IMR-90 (cell line): ENCODE data around the gene APOB. TPM values are rescaled to one million over a fixed set of nuclear protein-coding genes. Genes with fewer than 3 reads are reported as not detected.

Source experiments
- ATAC-seq: fragments of 200-7000 bp; cut with Tn5 transposase; 2 replicates; pipeline ENCODE4 v1.9.1; 2020; ENCODE audit warnings: low read depth, mild to moderate bottlenecking, moderate library complexity
- BruUV-seq: library from RNA; stranded (reverse); fragments of 400-500 nt; replicated peaks from 2 replicates; lab custom pipeline; 2021; lab: Mats Ljungman, UMichigan
- CTCF ChIA-PET: fragments of 300-600 bp; formaldehyde crosslinking; extraction: SDS; loops from one replicate; lab custom pipeline; 2021; ENCODE audit warnings: antibody characterized with exemption; lab: Yijun Ruan, JAX
- POLR2A ChIA-PET: fragments of 300-600 bp; sonication (Branson Sonifier 250); formaldehyde crosslinking; loops from one replicate; lab custom pipeline; 2022; ENCODE audit warnings: antibody characterized with exemption; ENCODE audit not compliant: unreplicated experiment; lab: Charles Lee
- DNase-seq: peaks from one replicate; pipeline ENCODE4 v3.0.0; 2013
- H2AFZ ChIP-seq: replicated peaks from 2 replicates; pipeline ENCODE3; 2013; ENCODE audit warnings: low read length, mild to moderate bottlenecking; ENCODE audit not compliant: poor library complexity
- H2AK5ac ChIP-seq: 2 replicates; pipeline ENCODE4 v1.6.1; 2013; ENCODE audit warnings: low read depth, low read length, inconsistent platforms
- H2AK9ac ChIP-seq: replicated peaks from 2 replicates; pipeline ENCODE3; 2013; ENCODE audit warnings: mild to moderate bottlenecking, low read depth, low read length, moderate library complexity; ENCODE audit not compliant: poor library complexity
- H2BK120ac ChIP-seq: 2 replicates; pipeline ENCODE4 v1.6.1; 2013; ENCODE audit warnings: low read depth, low read length, inconsistent platforms
- H2BK15ac ChIP-seq: 3 replicates; pipeline ENCODE4 v1.6.1; 2013; ENCODE audit warnings: low read depth, low read length, inconsistent platforms
- H2BK20ac ChIP-seq: 2 replicates; pipeline ENCODE4 v1.6.1; 2013; ENCODE audit warnings: low read depth, mild to moderate bottlenecking, inconsistent platforms, low read length, moderate library complexity
- H2BK5ac ChIP-seq: 2 replicates; pipeline ENCODE4 v1.6.1; 2013; ENCODE audit warnings: mild to moderate bottlenecking, low read depth, low read length, inconsistent platforms; ENCODE audit not compliant: poor library complexity, severe bottlenecking
- H3K14ac ChIP-seq: replicated peaks from 2 replicates; pipeline ENCODE4 v1.6.1; 2013; ENCODE audit warnings: low read depth, low read length, inconsistent platforms
- H3K18ac ChIP-seq: 2 replicates; pipeline ENCODE4 v1.6.1; 2013; ENCODE audit warnings: low read depth, low read length, control low read depth
- H3K23ac ChIP-seq: 2 replicates; pipeline ENCODE4 v1.6.1; 2013; ENCODE audit warnings: low read depth, low read length, inconsistent platforms
- H3K27ac ChIP-seq: 2 replicates; pipeline ENCODE4 v1.5.1; 2013; ENCODE audit warnings: mild to moderate bottlenecking, control low read depth, low read length; ENCODE audit not compliant: insufficient read depth
- H3K27me3 ChIP-seq: 2 replicates; pipeline ENCODE4 v1.6.1; 2013; ENCODE audit warnings: low read length; ENCODE audit not compliant: control insufficient read depth, insufficient read depth
- H3K36me3 ChIP-seq: 2 replicates; pipeline ENCODE4 v1.6.1; 2013; ENCODE audit warnings: low read length, mixed read lengths; ENCODE audit not compliant: control insufficient read depth, insufficient read depth
- H3K4ac ChIP-seq: 2 replicates; pipeline ENCODE4 v1.6.1; 2013; ENCODE audit warnings: low read depth, low read length, inconsistent platforms
- H3K4me1 ChIP-seq: 2 replicates; pipeline ENCODE4 v1.6.1; 2013; ENCODE audit warnings: low read length, mixed read lengths; ENCODE audit not compliant: control insufficient read depth, insufficient read depth
- H3K4me2 ChIP-seq: 2 replicates; pipeline ENCODE4 v1.6.1; 2013; ENCODE audit warnings: low read depth, mild to moderate bottlenecking, control low read depth, low read length, moderate library complexity
- H3K4me3 ChIP-seq: 2 replicates; pipeline ENCODE4 v1.5.1; 2013; ENCODE audit warnings: low read depth, mild to moderate bottlenecking, control low read depth, low read length, moderate library complexity; ENCODE audit not compliant: insufficient read depth
- H3K56ac ChIP-seq: 2 replicates; pipeline ENCODE4 v1.6.1; 2013; ENCODE audit warnings: low read length, inconsistent platforms; ENCODE audit not compliant: insufficient read depth; ENCODE audit errors: extremely low read depth
- H3K79me1 ChIP-seq, 2 experiments: 2 replicates each; pipeline ENCODE4 v1.6.1; 2013; ENCODE audit warnings: low read length in 2 of 2, inconsistent platforms in 1 of 2, low read depth in 1 of 2
- H3K9ac ChIP-seq: 2 replicates; pipeline ENCODE4 v1.6.1; 2013; ENCODE audit warnings: low read depth, low read length, control low read depth
- H3K9me1 ChIP-seq: 2 replicates; pipeline ENCODE4 v1.6.1; 2013; ENCODE audit warnings: low read length, inconsistent platforms; ENCODE audit not compliant: insufficient read depth
- H3K9me3 ChIP-seq: 2 replicates; pipeline ENCODE4 v1.6.1; 2013; ENCODE audit warnings: low read length; ENCODE audit not compliant: control insufficient read depth, insufficient read depth
- H4K20me1 ChIP-seq: 2 replicates; pipeline ENCODE4 v1.6.1; 2013; ENCODE audit warnings: low read length, inconsistent platforms; ENCODE audit not compliant: insufficient read depth
- H4K5ac ChIP-seq: 2 replicates; pipeline ENCODE4 v1.6.1; 2013; ENCODE audit warnings: mild to moderate bottlenecking, low read depth, low read length, control low read depth
- H4K8ac ChIP-seq, 2 experiments: 2 replicates each; pipeline ENCODE4 v1.6.1; 2013; ENCODE audit warnings: low read depth in 2 of 2, low read length in 2 of 2, control low read depth in 1 of 2, inconsistent platforms in 1 of 2
- H4K91ac ChIP-seq: 2 replicates; pipeline ENCODE4 v1.6.1; 2013; ENCODE audit warnings: low read depth, low read length, inconsistent platforms; ENCODE audit not compliant: insufficient read depth
- BHLHE40 ChIP-seq: fragments of 150-350 bp; IDR thresholded peaks from 2 replicates; pipeline ENCODE4 v1.6.1; 2016; ENCODE audit warnings: mild to moderate bottlenecking, low read depth, low read length
- CTCF ChIP-seq: conservative IDR thresholded peaks from 2 replicates; pipeline ENCODE4 v1.5.1; 2012; ENCODE audit warnings: mild to moderate bottlenecking, low read depth, low read length, improper control_type of control experiment
- MAFK ChIP-seq: IDR thresholded peaks from 2 replicates; pipeline ENCODE4 v1.6.1; 2012; ENCODE audit warnings: low read depth, low read length, improper control_type of control experiment
- MAZ ChIP-seq: IDR thresholded peaks from 2 replicates; pipeline ENCODE4 v1.6.1; 2012; ENCODE audit warnings: low read depth, mild to moderate bottlenecking, low read length, improper control_type of control experiment, moderate library complexity, borderline replicate concordance
- NFE2L2 ChIP-seq: fragments of 150-350 bp; IDR thresholded peaks from 2 replicates; pipeline ENCODE4 v1.6.1; 2016; ENCODE audit warnings: low read depth, mild to moderate bottlenecking, low read length
- POLR2A ChIP-seq: IDR thresholded peaks from 2 replicates; pipeline ENCODE4 v1.6.1; 2012; ENCODE audit warnings: mild to moderate bottlenecking, low read depth, low read length
- RAD21 ChIP-seq: IDR thresholded peaks from 2 replicates; pipeline ENCODE4 v1.6.1; 2012; ENCODE audit warnings: low read length, improper control_type of control experiment
- WGBS, 2 experiments: methylation state at CpG; one replicate each; pipeline versions ENCODE4 v1.1.5 to v1.1.7; 2013; ENCODE audit warnings: missing lambda C conversion rate in 2 of 2; ENCODE audit not compliant: insufficient read length in 1 of 2; ENCODE audit errors: extremely low coverage in 2 of 2; 5-methylcytosine and 5-hydroxymethylcytosine counted together
- dilution Hi-C: fragments of 300-500 bp; cut with HindIII; formaldehyde crosslinking; loops from one replicate; pipeline ENCODE4 v1.14.3; 2018; ENCODE audit warnings: low sequenced_read_pairs; ENCODE audit not compliant: unreplicated experiment
- in situ Hi-C: fragments of 300-500 bp; cut with MboI; formaldehyde crosslinking; loops from 3 replicates; pipeline ENCODE4 v1.14.3; 2019; ENCODE audit warnings: low sequenced_read_pairs, inconsistent platforms, mixed read lengths
- intact Hi-C: fragments of 100-400 bp; cut with micrococcal nuclease; formaldehyde crosslinking; loops from 2 replicates; pipeline ENCODE4 v1.10.0; 2022
- polyA plus RNA-seq, 3 experiments: library from polyadenylated mRNA; depleted of rRNA; stranded (reverse); fragments of >200 nt; gene quantifications; 2 replicates each; pipeline ENCODE4 v1.2.3, GENCODE V29; 2012; ENCODE audit warnings: low replicate concordance in 1 of 3
- total RNA-seq: library from RNA; depleted of rRNA; stranded (reverse); fragments of >200 nt; gene quantifications from 2 replicates; pipeline ENCODE4 v1.2.3, GENCODE V29; 2012

APOB gene
- total and polyA plus RNA-seq, 2 of the 4 experiments (the other 2 are of a cell fraction): under 0.01 TPM; not detected in 1

- no TSS peak for BruUV-seq
Measured at GRCh38 chr2:21019678-21020021, 24.2 kb downstream of the APOB start.

More at GRCh38 chr2:21019678-21020021, 24.2 kb downstream of the APOB start:
- DNase-seq (no peak), ATAC-seq (no peak)
- no peak overlapping the region for H2BK15ac ChIP-seq
- ChIA-PET POLR2A (no interaction called here), CTCF (no interaction called here)
- no peak overlapping the region for H3K4ac ChIP-seq
- H3K27me3 ChIP-seq: no peaks in the 10 kb centered on the region
- H3K18ac ChIP-seq: no peak overlapping the region
- H2BK20ac ChIP-seq: no peak overlapping the region
- no peak overlapping the region for H2BK120ac ChIP-seq
- no peak overlapping the region for H2BK5ac ChIP-seq
- H3K4me1 ChIP-seq: no peaks in the 10 kb centered on the region
- TF ChIP-seq MAZ (no peak), POLR2A (no peak), CTCF (no peak), NFE2L2 (no peak), BHLHE40 (no peak), RAD21 (no peak), MAFK (no peak)
- H4K8ac ChIP-seq: no peak overlapping the region
- no peaks in the 10 kb centered on the region for H3K36me3 ChIP-seq
- dilution Hi-C loops: no loop called here
- H4K20me1 ChIP-seq: no peaks in the 10 kb centered on the region
- no peak overlapping the region for H3K56ac ChIP-seq
- H3K9me3 ChIP-seq: no peaks in the 10 kb centered on the region
- no peak overlapping the region for H3K14ac ChIP-seq
- H2AK9ac ChIP-seq: no peak overlapping the region
- no peak overlapping the region for H3K4me3 ChIP-seq
- H3K9me1 ChIP-seq: no peaks in the 10 kb centered on the region
- in situ Hi-C loops: no loop called here
- H3K23ac ChIP-seq: no peak overlapping the region
- intact Hi-C loops: no loop called here
- H3K9ac ChIP-seq: no peak overlapping the region
- 85% methylated on average over 5 of the region's 6 CpGs; no CpG with 5 or more reads in 1 of the 2 experiments for WGBS, 2 experiments
- no peak overlapping the region for H3K4me2 ChIP-seq
- no peaks in the 10 kb centered on the region for H3K79me1 ChIP-seq
- H2AK5ac ChIP-seq: no peak overlapping the region
- no peak overlapping the region for H2AFZ ChIP-seq
- no peak overlapping the region for H4K5ac ChIP-seq
- H4K91ac ChIP-seq: no peak overlapping the region
- H3K27ac ChIP-seq: no peak overlapping the region
